Esophagus muscularis mucosa (tissue), 3 donors: ENCODE data around the gene POLA2.

Experiments
- POLR2A ChIP-seq: fragments of 450-650 bp; IDR thresholded peaks from one replicate; pipeline ENCODE4 v1.6.1; 2017; ENCODE audit warnings: antibody characterized with exemption, moderate library complexity, mild to moderate bottlenecking, low read depth
- TF ChIP-seq, protein P1 (sequence below), 3 experiments: fragments of 200-600 bp in 2 of 3; fragments of 450-650 bp in 1 of 3; sonication (generic) in 2 of 3; IDR thresholded peaks; one replicate each; pipeline ENCODE4 v1.5.1; 2017 to 2019; ENCODE audit warnings: antibody characterized with exemption in 3 of 3, mild to moderate bottlenecking in 2 of 3, moderate library complexity in 1 of 3

GRCh38 chr11:65290448-65291165 lies 28.8 kb downstream of the POLA2 start:
- TF ChIP-seq, protein P1, sequence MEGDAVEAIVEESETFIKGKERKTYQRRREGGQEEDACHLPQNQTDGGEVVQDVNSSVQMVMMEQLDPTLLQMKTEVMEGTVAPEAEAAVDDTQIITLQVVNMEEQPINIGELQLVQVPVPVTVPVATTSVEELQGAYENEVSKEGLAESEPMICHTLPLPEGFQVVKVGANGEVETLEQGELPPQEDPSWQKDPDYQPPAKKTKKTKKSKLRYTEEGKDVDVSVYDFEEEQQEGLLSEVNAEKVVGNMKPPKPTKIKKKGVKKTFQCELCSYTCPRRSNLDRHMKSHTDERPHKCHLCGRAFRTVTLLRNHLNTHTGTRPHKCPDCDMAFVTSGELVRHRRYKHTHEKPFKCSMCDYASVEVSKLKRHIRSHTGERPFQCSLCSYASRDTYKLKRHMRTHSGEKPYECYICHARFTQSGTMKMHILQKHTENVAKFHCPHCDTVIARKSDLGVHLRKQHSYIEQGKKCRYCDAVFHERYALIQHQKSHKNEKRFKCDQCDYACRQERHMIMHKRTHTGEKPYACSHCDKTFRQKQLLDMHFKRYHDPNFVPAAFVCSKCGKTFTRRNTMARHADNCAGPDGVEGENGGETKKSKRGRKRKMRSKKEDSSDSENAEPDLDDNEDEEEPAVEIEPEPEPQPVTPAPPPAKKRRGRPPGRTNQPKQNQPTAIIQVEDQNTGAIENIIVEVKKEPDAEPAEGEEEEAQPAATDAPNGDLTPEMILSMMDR (IDR thresholded peaks at IDR 0.05): no peak
- no peak for TF ChIP-seq POLR2A
